ENCODE results near the gene DEFB114.

DNA sequence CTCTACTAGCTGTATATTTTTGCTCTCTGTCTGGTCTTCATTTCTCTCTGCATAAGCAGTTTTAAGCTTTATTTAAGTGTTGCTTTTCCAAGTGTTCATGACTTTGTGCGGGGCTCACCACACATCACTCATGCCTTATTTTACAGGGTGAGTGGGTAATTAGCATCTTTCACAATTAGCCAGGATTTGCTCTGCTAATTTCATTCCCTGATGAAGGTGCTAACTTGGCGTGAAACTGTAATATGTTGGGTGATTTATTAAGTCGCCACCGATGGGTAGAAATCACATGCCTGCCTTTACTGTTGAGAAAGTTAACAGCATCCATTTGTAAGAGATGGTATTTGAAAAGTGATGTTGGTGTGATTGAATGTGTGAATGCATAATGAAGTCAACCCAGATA lies 44.7 kb downstream of the DEFB114 start:
- TF ChIP-seq EZH2 (optimal IDR thresholded peaks at IDR 0.05; ENCODE audit: low read depth, low read length), result no peak
- no peak for TF ChIP-seq CTCF (IDR thresholded peaks at IDR 0.05; ENCODE audit: low read length)
